GM23248 (cell line): Measurements from ENCODE around the gene TMEM164. TPM values are rescaled to one million over a fixed set of nuclear protein-coding genes. Genes with fewer than 3 reads are reported as not detected.
"Not testable (repeated sequence)": the region's sequence is repeated elsewhere in the genome, so short reads cannot be mapped to it uniquely, and the experiment has no call there.

ENCODE experiments used
- DNase-seq: peaks from one replicate; pipeline ENCODE4 v3.0.0-alpha.2; 2015
- H2AFZ ChIP-seq: fragments of 200-600 bp; sonication (generic); 2 replicates; pipeline ENCODE4 v1.6.1; 2016; ENCODE audit warnings: antibody characterized with exemption
- H3F3A ChIP-seq: fragments of 200-600 bp; sonication (generic); 2 replicates; pipeline ENCODE4 v1.6.1; 2016; ENCODE audit warnings: mild to moderate bottlenecking, antibody characterized with exemption, mixed run types; ENCODE audit not compliant: insufficient read depth
- H3K27ac ChIP-seq: fragments of 200-600 bp; sonication (generic); 2 replicates; pipeline ENCODE4 v1.5.1; 2016; ENCODE audit warnings: mild to moderate bottlenecking
- H3K27me3 ChIP-seq: fragments of 200-600 bp; sonication (generic); replicated peaks from 2 replicates; pipeline ENCODE4 v1.6.1; 2016; ENCODE audit warnings: mild to moderate bottlenecking; ENCODE audit not compliant: insufficient read depth
- H3K36me3 ChIP-seq: fragments of 200-600 bp; sonication (generic); 2 replicates; pipeline ENCODE4 v1.6.1; 2016; ENCODE audit warnings: low read depth, mild to moderate bottlenecking
- H3K4me1 ChIP-seq: fragments of 200-600 bp; sonication (generic); 2 replicates; pipeline ENCODE4 v1.6.1; 2016; ENCODE audit warnings: mild to moderate bottlenecking; ENCODE audit not compliant: insufficient read depth
- H3K4me2 ChIP-seq: fragments of 200-600 bp; sonication (generic); one replicate; pipeline ENCODE4 v1.6.1; 2016; ENCODE audit warnings: mild to moderate bottlenecking; ENCODE audit not compliant: unreplicated experiment
- H3K4me3 ChIP-seq: fragments of 200-600 bp; sonication (generic); 2 replicates; pipeline ENCODE4 v1.5.1; 2016; ENCODE audit warnings: mild to moderate bottlenecking
- H3K79me2 ChIP-seq: fragments of 200-600 bp; sonication (generic); 2 replicates; pipeline ENCODE4 v1.6.1; 2016; ENCODE audit warnings: mild to moderate bottlenecking; ENCODE audit not compliant: insufficient read depth
- H3K9ac ChIP-seq: fragments of 200-600 bp; sonication (generic); 2 replicates; pipeline ENCODE4 v1.6.1; 2016; ENCODE audit warnings: mild to moderate bottlenecking
- H3K9me2 ChIP-seq: fragments of 200-600 bp; sonication (generic); 2 replicates; pipeline ENCODE4 v1.6.1; 2016; ENCODE audit warnings: mixed run types, mild to moderate bottlenecking, moderate library complexity; ENCODE audit not compliant: insufficient read depth
- H3K9me3 ChIP-seq: fragments of 200-600 bp; sonication (generic); one replicate; pipeline ENCODE4 v1.6.1; 2017; ENCODE audit warnings: low read depth
- H4K20me1 ChIP-seq: fragments of 200-600 bp; sonication (generic); 2 replicates; pipeline ENCODE4 v1.6.0; 2016; ENCODE audit not compliant: insufficient read depth
- EZH2 ChIP-seq: fragments of 200-600 bp; sonication (generic); IDR thresholded peaks from 2 replicates; pipeline ENCODE4 v1.6.1; 2018; ENCODE audit warnings: antibody characterized with exemption, mild to moderate bottlenecking; ENCODE audit not compliant: insufficient read depth, poor library complexity, severe bottlenecking
- EZH2phosphoT487 ChIP-seq: fragments of 200-600 bp; sonication (generic); IDR thresholded peaks from 2 replicates; pipeline ENCODE4 v1.6.1; 2018; ENCODE audit warnings: antibody characterized with exemption, moderate library complexity, mild to moderate bottlenecking, low read depth; ENCODE audit not compliant: insufficient read depth
- WGBS, 2 experiments: methylation state at CpG; one replicate each; pipeline ENCODE4 v1.1.6; 2015 to 2017; ENCODE audit warnings: low lambda C conversion rate in 2 of 2, low coverage in 1 of 2; ENCODE audit errors: missing lambda C conversion rate in 2 of 2; 5-methylcytosine and 5-hydroxymethylcytosine counted together
- in situ Hi-C: fragments of 300-500 bp; cut with MboI; formaldehyde crosslinking; loops from 2 replicates; pipeline ENCODE4 v1.15.0; 2020
- polyA plus RNA-seq: library from polyadenylated mRNA; unstranded; fragments of >200 nt; fragmentation: Nextera tagmentation; extraction: Ambion mirVana; gene quantifications from 2 replicates; pipeline ENCODE4 v1.2.1, GENCODE V29; 2016
- total RNA-seq: library from RNA; depleted of rRNA; stranded (reverse); fragments of >200 nt; shearing (Covaris generic); gene quantifications from 2 replicates; pipeline ENCODE4 v1.2.3, GENCODE V29; 2014

TMEM164 gene
- total and polyA plus RNA-seq, 2 experiments from 2014 or later, result 1.4 to 9.1 TPM

GRCh38 chrX:110146521-110146920, 143.6 kb downstream of the TMEM164 start:
- Histone ChIP-seq H3K9me2 (no peaks in the 10 kb centered on the region), H3K4me3 (no peak overlapping the region), H3K27ac (no peak overlapping the region), H2AFZ (no peak overlapping the region), H3K9me3 (no peaks in the 10 kb centered on the region), H3K9ac (no peak overlapping the region), H3K36me3 (no peaks in the 10 kb centered on the region), H3F3A (no peaks in the 10 kb centered on the region), H3K79me2 (no peaks in the 10 kb centered on the region), H3K4me2 (no peak overlapping the region), H4K20me1 (no peaks in the 10 kb centered on the region), H3K27me3 (no peaks in the 10 kb centered on the region), H3K4me1 (peaks cover 6% of the 10 kb centered on the region; the same call in 1 of the 2 replicates)
- in situ Hi-C loops, result loop anchor here (10.0 kb wide), 1 partner anchor 242 kb away; no protein-coding TSS in a partner anchor
- peak; percentile 47 for DNase-seq
- TF ChIP-seq EZH2phosphoT487, result no peak
- TF ChIP-seq EZH2, result no peak
- WGBS, 2 experiments, result 0 to 5% methylated on average over 1 to 2 of the region's 2 CpGs

GRCh38 chrX:110153244-110153643, 150.3 kb downstream of the TMEM164 start:
- TF ChIP-seq EZH2phosphoT487, result no peak
- no peak for TF ChIP-seq EZH2
- no peaks in the 10 kb centered on the region for H3K9me2 ChIP-seq
- 85 to 91% methylated on average over 2 of the region's 2 CpGs for WGBS, 2 experiments

GRCh38 chrX:110153896-110154295, 151.0 kb downstream of the TMEM164 start:
- Histone ChIP-seq H3K4me1 (no peaks in the 10 kb centered on the region), H3K4me3 (no peak overlapping the region), H3K9me2 (no peaks in the 10 kb centered on the region), H2AFZ (no peak overlapping the region), H3K4me2 (no peak overlapping the region), H3K36me3 (no peaks in the 10 kb centered on the region), H3K27me3 (no peaks in the 10 kb centered on the region), H3F3A (no peaks in the 10 kb centered on the region), H3K27ac (no peak overlapping the region), H3K9me3 (no peaks in the 10 kb centered on the region), H3K79me2 (no peaks in the 10 kb centered on the region), H4K20me1 (no peaks in the 10 kb centered on the region), H3K9ac (no peak overlapping the region)
- TF ChIP-seq EZH2 (no peak), EZH2phosphoT487 (no peak)
- in situ Hi-C loops, result no loop called here
- no peak for DNase-seq
- WGBS, 2 experiments, result 83 to 90% methylated on average over 2 of the region's 2 CpGs

More at GRCh38 chrX:110153244-110153643, 150.3 kb downstream of the TMEM164 start:
- Histone ChIP-seq H3K79me2 (no peaks in the 10 kb centered on the region), H3K36me3 (no peaks in the 10 kb centered on the region), H2AFZ (no peak overlapping the region), H3K27ac (no peak overlapping the region), H3K9me3 (no peaks in the 10 kb centered on the region), H3K4me1 (no peaks in the 10 kb centered on the region), H3K27me3 (no peaks in the 10 kb centered on the region), H3K9ac (no peak overlapping the region), H3F3A (no peaks in the 10 kb centered on the region), H3K4me3 (no peak overlapping the region), H4K20me1 (no peaks in the 10 kb centered on the region), H3K4me2 (no peak overlapping the region)
- no peak for DNase-seq
- in situ Hi-C loops, result no loop called here

GRCh38 chrX:110154328-110154727, 151.4 kb downstream of the TMEM164 start:
- H2AFZ ChIP-seq, H4K20me1 ChIP-seq, H3K79me2 ChIP-seq, H3K9ac ChIP-seq, H3K27ac ChIP-seq, H3K4me3 ChIP-seq, DNase-seq, H3K4me2 ChIP-seq, H3K4me1 ChIP-seq, H3K9me2 ChIP-seq, in situ Hi-C loops, H3F3A ChIP-seq, H3K9me3 ChIP-seq, H3K27me3 ChIP-seq, H3K36me3 ChIP-seq: not testable (repeated sequence)
- 90 to 92% methylated on average over 4 to 5 of the region's 5 CpGs for WGBS, 2 experiments

GRCh38 chrX:110155759-110156158, 152.8 kb downstream of the TMEM164 start:
- DNase-seq, result no peak
- no peak overlapping the region for H3K9ac ChIP-seq
- no peaks in the 10 kb centered on the region for H3K36me3 ChIP-seq
- H3K27me3 ChIP-seq, result no peaks in the 10 kb centered on the region
- H4K20me1 ChIP-seq, result no peaks in the 10 kb centered on the region
- H3K4me1 ChIP-seq, result no peaks in the 10 kb centered on the region
- WGBS, 2 experiments, result 31 to 67% methylated on average over 1 of the region's 1 CpG
- no peak overlapping the region for H3K4me3 ChIP-seq
- H3K9me3 ChIP-seq, result no peaks in the 10 kb centered on the region
- H2AFZ ChIP-seq, result no peak overlapping the region
- H3K27ac ChIP-seq, result no peak overlapping the region
- no peak overlapping the region for H3K4me2 ChIP-seq
- in situ Hi-C loops, result no loop called here
- H3K79me2 ChIP-seq, result no peaks in the 10 kb centered on the region
- H3F3A ChIP-seq, result no peaks in the 10 kb centered on the region
- TF ChIP-seq EZH2 (no peak), EZH2phosphoT487 (no peak)
- no peaks in the 10 kb centered on the region for H3K9me2 ChIP-seq
